Stimulated activated naive CD4-positive, alpha-beta T cell treated with Interleukin-2 at 50 U/mL for 16 hours (primary cell): ENCODE measurements around the gene ARHGAP22.

Source experiments
- DNase-seq: peaks from one replicate; lab custom pipeline; 2025; lab: John Stamatoyannopoulos, UW

The ARHGAP22 gene

DNA sequence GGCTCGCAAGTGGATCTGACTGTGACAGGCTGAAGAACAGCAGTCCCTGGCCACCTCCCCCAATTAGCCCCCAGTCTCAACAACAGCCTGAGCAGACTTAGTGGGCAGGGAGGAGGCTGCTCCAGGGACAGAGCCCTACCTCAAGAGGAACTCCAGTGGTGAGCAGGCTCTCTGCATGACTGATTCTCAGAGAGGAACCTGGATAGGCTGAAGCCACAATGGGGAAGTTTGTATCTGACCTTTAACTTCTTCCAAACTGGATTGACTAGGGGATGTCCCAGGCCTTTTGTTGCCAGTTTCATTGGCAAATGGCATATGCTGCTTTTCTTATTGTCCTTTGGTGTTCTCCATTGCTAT is 93.0 kb downstream of the ARHGAP22 start:
- no peak for DNase-seq

DNA sequence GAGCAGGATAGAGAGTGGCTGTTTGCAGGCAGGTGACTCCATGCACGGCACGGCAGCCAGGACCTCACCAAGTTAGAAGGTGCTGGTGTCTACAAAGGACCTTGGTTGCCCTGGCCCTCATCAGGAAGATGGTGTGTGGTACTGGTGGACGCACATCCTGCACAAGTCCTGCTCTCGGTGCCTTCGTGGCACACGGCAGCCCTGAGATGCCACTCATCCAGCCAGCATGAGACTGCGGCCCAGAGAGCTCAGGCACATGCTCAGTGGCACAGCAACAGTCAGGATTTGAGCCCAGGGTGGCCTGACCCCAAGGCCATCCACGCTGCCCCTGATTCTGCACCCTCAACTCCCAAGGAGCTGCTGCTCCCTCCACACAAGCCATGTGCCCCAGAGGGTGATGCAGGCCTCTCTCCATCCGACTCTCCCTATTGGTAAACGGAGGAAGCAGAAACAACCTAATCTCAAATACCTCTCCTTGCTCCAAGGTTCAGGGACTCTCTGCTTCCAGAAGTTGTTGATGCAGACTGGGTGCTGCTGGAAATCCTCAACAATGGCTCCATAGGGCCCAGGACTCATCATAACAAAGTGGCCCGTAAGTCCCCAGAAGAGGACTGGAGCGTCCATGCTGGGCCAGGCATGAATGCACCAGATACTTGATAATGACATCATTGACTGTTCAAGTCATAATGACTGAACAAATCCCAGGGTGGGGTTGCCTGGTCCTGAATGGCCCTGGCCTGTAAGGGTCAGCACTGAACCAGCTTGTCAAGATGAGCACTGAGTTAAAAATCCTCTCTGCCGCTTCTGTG is 93.6 kb downstream of the ARHGAP22 start:
- DNase-seq = no peak

- no peak for DNase-seq
Measured at GRCh38 chr10:48509974-48510692, 94.7 kb downstream of the ARHGAP22 start.

- no peak for DNase-seq
Measured at GRCh38 chr10:48508791-48509772, 95.8 kb downstream of the ARHGAP22 start.

DNA sequence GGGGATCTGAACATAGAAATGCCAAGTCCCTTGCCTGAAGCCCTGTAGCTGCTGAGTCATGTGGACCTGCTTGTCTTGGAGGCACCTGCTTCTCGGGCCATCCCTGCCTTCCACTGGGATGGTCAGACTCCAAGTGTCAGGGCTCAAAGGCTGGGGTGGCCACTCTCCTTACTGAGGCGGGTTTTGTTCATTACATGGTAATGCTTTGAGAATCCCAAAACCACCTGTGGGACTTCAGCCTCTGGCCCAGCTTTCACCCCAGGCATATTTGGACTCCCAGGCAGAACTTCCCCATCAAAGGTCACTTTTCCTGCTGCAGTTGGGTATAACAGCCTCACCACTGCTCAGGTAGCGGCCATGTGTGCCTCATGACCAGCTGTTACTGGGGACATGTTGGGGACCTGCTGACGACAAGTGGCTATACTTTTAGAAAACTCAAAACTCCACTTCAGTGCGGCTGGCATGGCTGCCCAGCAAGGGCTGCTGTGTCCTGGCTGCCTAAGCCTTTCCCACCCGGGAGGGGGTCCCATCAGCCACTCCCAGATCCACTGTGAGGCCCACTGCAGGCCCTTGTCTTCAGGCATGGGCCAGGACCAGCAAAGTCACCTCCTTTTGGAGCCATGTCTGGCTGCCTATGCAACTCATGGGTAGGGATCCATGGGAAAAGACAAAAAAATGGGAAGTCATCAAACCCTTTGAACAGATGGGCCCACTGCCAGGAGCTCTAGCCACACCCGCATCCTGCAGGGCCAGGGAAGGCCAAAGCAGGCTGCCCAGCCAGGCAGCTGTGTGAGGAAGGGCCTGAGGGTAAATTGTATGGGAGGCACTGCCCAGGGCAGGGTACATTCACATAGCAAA is 96.7 kb downstream of the ARHGAP22 start:
- no peak for DNase-seq

DNA sequence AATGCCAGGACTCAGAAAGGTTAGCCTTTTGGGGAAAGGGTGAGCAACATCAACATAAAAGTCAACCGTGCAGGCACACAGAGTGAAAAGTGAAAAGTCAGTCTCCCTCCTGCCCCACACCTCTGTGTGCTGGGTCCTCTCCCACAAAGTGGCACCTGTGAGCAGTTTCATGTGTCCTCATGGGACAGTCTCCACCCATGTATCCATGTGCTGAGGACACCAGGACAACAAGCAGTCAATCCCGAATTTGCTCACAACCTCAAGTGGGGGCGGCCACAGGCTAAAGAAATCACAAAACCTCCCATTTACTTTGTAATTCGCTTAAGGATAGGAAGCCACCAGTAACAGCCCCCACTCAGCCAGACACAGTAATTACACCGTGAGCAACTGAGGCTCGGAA is 97.4 kb downstream of the ARHGAP22 start:
- no peak for DNase-seq

GRCh38 chr10:48506147-48506917 is 98.5 kb downstream of the ARHGAP22 start:
- no peak for DNase-seq

GRCh38 chr10:48505394-48506112 is 99.3 kb downstream of the ARHGAP22 start:
- DNase-seq = no peak

- DNase-seq = no peak
Measured at GRCh38 chr10:48504141-48504885, 100.6 kb downstream of the ARHGAP22 start.

- no peak for DNase-seq
Measured at GRCh38 chr10:48503293-48503911, 101.5 kb downstream of the ARHGAP22 start.

- DNase-seq = no peak
Measured at GRCh38 chr10:48502791-48503190, 102.1 kb downstream of the ARHGAP22 start.

DNA sequence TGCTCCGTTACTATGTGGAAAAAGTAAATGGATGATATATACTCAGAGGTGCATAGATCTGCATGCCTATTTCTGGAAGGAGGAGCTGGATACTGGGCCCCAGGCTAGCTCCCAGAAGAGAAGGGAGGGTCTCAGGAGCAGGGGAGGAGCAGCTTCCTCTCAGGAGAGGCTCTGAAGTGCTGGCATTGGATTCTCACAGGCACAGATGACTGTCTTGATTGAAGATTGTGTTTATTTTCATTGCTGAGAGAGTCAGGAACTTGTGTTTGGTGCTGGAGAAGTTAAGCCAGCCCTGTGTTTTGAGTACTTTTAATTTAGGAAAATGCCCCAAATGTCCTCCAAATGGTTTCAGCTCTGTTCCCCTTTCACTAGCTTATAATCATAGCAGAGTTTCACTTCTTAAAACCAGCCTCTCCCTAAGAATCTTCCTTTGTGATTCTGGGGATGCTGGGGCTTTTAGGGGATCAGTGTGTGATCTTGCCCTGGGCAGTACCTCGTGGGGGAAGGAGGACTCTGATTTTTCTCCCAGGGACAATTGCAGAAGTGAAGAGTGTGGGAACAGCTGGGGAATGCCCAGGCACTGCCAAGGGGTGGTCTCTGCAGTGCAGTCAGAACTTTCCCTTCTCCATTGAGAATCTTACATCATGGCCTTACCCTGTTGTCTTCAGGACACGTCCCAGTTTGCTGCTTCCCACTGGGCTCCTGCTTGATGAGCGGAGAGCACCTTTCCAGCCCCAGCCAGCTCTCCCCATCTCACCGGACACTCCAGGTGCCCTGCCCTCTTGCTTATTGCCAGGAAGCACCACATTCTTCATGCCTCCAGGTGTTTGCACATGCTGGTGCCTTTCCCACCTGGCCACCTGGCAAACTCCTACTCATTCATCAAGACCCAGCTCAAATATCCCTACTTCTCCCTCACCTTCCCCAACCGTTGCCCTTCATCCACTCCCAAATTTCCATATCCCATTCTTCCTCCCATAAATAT is 102.8 kb downstream of the ARHGAP22 start:
- no peak for DNase-seq

DNA sequence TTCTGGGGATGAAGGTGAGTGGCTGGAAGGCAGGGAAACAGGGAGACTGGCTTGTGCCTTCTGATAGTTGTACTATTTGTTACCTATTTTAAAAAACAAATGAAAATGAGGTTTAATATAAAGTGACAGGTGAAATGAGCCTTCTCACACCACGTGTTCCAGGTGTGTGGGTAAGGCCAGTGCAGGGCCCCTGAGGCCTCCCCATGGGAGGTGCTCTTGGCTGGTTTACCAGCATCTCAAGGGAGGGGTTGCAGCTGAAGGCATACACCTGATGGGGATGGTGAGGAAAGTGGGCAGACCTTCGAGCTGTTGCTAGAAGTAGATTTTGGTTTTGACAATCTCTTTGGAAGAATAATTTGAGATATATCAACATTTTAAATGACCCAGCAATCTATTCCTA is 103.6 kb downstream of the ARHGAP22 start:
- no peak for DNase-seq

DNA sequence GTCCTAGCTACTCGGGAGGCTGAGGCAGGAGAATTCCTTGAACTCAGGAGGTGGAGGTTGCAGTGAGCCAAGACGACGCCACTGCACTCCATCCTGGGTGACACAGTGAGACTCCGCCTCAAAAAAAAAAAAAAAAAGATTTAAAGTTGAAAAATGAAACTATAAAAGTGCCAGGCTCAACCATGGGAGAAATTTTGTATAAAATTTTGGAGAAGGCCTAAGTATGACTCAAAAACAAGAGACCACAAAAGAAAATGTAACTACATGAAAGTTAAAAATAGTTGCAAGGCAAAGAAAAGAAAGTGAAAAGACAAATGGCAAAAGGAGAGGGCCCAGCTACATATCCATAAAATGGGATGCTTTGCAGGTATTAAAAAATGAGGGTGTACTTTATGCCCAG is 104.1 kb downstream of the ARHGAP22 start:
- DNase-seq = no peak

GRCh38 chr10:48498940-48499510 is 105.8 kb downstream of the ARHGAP22 start:
- DNase-seq = no peak

GRCh38 chr10:48497780-48498770 is 106.8 kb downstream of the ARHGAP22 start:
- no peak for DNase-seq
